GM18870 (cell line): ENCODE results near the gene SLC6A9.

Experiments used
- ATAC-seq: cut with Tn5 transposase; IDR thresholded peaks from one replicate; pipeline ENCODE4 v1.9.1; 2021; ENCODE audit warnings: moderate library complexity; ENCODE audit not compliant: unreplicated experiment

SLC6A9 gene

GRCh38 chr1:44029911-44030604, 1.2 kb downstream of the SLC6A9 start:
- ATAC-seq, result peak; percentile 73

- peak; percentile 26 for ATAC-seq
Measured at GRCh38 chr1:44029260-44029910, 1.9 kb downstream of the SLC6A9 start.

DNA sequence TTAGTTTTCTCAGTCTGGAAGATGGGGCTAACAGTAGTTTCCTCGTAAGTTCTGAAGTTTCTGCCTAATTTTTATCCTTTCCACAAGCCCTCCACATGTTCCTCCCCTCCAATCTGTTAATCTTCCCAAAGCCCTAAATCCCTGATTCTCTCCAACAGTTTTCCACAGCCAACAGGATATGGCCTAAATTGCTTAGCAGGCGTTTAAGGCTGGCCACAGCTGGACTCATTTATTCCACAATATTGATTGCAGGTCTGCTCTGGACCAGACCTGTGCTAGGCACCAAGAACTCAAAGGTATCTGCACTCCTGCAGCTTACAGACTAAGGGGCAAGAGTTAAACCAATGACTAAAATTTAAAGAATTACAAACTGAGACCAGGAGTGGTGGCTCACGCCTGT, 3.9 kb downstream of the SLC6A9 start:
- no peak for ATAC-seq

DNA sequence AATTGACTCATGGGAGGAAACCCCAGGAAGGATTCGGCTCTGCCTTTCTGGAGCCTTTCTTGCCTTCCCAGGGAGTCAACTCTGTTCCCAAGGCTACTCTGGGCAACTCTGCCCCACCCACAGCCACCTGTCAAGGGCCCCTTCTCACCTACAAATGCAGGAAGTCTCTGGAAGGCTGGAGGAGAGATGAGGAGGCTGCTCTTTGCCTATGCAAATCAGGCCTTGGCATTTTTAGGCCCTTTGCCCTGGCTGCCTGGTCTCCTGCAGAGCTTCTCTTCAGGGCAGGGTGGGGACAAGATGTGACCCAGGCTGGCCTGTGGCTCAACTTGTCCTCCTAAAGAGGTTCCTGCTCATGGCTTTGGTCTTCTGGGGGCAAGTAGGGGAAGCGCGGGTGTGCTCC, 5.4 kb downstream of the SLC6A9 start:
- no peak for ATAC-seq

DNA sequence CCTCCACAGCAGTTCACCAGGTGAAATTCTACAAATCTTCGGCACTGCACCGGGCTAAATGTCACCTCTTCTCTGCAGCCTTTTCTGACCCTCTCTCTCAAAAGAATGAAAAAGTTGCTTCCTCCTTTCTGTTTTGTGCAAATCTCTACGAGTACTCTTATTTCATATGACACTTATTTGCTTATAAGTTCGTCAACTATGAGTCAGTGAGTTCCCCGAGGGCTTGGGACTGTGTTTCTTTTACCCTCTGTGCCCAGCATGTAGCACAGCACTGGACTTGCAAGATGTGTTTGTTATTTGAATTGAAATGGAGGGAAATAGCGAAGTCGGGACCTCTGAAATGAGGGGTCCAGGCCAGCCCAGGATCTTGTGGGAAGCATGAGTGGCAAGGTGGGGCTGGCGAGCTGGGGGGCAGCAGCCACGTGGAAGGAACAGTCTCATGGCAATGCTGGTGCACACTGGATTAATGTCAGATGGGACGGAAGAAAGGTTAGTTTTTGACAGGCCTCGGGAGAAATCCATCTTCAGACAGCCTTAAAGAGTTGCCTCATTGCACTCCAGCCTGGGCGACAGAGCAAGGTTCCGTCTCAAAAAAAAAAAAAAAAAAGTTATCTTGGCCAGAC, 6.2 kb downstream of the SLC6A9 start:
- no peak for ATAC-seq

DNA sequence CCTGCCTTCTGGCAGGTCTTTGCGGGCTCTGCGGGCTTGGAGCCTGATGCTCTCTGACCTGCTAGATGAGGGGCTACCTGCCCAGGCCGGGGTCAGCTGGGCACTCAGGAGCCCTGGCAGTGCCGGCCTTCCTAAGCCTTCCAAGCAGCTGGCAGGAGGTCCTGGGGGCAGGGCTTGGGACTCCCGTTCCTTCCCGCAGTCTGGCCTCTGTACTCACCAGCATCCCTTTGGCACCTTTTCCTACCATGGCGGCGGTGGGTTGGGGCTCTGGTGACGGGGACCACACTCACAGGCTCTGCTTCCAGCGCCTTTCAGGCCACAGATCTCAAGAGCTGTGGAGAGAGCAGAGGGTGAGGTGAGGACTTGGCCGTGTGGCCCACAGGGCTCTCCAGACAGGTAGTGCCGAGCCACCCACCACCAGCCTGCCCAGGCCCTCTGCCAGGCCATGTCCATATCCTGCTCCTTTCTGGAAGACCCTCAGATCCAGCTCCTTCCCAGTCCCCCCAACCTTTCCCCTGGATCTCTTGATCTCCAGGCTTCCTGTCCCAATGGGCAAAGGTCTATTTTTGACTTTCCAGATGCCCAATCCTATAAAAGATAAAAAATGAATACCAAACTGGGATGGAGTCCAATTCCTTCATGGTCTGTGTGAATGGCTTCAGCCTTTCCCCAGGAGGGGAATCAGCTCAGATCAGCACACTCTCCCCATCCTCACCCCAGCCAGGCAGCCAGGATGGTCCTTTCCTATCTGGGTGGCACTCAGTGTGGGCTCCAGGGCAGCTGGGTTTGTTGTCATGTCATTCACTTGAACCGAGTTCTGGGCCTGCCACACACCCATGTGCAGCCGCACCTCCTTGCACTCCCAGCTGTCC, 7.0 kb downstream of the SLC6A9 start:
- no peak for ATAC-seq

DNA sequence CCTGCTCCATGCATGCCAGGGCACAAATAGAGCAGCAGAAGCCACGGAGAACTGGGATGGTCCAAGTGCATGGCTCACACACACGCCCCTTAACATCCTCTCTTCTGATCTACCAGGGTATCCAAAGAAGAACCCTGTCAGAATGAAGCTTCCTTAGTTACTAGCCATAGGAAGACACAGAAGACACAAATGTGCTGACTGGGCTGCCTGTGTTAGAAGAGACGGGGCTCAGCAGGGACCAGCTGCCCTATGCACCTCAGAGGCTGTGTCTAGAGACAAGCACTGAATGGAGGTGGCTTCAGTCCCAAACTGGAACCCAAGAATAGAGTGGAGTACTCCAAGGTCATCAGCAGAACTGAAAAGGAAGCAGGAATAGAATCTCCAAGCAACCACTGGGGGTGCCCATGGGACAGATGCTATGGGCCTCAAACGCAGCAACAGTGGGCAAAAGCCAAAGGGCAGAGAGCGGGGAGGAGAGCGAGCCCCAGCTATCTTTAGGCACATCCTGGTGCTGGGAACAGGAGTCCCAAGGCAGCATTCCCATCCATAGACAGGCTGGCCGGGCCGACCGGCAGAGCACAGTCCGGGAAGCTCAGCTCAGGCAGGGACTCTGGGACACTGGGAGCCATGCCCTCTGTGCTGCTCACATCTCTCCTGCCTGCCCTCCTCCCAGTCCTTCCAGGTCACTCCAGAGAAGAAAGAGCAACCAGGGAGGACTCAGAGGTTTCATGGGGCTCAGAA, 9.5 kb downstream of the SLC6A9 start:
- no peak for ATAC-seq

DNA sequence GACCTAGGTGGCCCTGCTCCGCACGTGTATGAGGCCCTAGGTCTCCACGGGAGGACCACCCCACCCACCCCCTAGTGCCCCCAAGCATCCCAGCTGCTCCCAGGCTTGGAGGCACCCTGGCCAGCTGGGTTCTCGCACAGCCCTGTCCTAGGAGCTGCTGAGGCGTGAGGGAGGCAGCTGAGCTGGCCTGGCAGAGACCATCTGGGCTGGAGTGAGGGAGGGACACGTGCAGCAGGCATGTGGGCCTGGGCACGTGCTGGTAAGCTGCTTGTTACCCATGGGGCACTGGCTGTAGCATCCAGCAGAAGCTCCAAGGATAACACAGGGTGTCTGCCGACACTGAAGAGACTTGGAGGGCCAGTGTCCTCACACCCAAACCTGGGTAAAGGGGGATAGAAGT, 10.1 kb downstream of the SLC6A9 start:
- no peak for ATAC-seq

GRCh38 chr1:44020464-44020863, 10.8 kb downstream of the SLC6A9 start:
- ATAC-seq, result no peak

DNA sequence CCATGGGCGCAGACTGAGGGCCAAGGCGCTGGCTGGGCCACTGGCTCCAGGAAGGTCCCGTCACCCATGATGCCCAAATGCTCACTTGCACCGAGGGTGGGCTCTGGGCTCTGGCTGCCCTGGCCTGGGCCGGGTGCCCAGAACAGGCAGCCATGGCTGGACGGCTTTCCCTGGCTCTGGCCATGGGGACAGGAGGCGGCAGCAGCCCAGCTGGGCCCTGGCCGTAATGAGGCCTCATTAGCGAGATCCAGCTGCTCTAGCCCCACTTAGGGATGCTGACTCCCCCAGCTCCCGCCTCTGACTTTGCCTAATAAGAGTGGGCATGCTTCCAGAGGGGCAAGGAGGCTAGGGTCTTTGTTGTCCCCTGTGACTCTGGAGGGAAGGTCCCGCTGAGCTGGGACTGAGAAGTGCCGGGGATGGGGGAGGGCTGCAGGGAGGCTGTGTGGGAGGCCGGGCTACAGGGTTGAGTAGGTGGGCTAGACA, 11.8 kb downstream of the SLC6A9 start:
- ATAC-seq, result no peak

DNA sequence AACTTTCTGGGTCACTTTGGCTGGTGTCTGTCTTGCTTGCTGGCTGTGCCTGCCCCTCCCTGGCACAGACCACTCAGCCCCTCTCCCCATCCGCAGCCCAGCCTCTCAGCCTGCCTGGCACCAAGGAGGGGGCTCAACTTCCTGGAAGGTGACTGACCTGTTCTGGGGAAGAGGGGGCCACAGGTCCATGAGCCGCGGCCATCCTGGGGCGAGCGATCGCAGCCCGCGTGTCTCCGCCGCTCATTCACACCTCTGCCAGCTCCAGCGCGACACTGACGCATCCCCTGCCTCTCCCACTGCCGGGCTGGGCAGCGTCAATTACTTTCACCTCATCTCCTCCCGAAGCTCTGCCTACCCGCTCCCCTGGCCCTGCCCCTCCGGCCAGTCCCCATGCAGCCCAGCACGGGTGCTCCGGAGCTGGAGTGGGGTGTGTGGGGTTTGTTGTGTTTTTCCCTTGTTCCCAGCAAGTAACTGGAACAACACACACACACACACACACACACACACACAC, 14.3 kb downstream of the SLC6A9 start:
- ATAC-seq, result no peak

DNA sequence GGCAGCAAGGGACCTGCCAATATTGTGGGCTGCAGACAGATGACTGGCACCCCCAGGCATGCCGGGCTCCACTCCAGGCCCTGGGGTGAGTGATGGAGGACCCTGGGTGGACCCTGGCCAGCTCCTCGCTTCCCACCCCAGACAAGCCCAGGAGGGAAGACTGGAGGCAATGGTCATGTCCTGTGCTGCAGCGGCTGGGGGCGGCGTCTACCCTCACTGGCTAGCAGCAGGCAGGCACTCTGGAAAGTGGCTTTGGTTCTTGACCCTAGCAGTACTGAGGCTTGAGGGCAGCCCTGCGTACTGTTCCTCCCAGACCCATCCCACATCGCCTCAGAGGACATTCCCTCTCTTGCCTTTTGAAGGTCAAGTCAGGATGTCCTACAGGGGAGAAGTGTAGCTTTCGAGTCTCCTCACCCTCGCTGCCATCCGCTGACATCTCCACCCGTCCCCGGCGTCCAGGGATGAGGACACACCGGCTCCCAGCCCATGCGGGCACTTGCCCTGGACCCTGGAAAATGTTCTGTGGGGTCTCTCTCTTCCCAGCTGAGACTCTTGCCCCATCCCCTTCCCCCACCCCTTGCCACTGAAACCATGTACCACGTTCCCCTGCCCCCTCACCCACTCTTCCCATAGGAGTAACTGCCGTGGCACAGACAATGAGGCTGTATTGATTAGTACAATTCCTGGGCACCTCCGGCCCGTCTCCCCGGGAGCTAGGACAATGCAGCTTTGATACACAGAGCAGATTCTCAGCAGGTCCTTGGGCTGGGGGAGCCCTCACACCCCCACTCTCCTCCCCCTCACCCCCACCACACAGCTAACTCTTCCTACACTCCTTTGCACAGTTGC, 15.0 kb downstream of the SLC6A9 start:
- no peak for ATAC-seq

DNA sequence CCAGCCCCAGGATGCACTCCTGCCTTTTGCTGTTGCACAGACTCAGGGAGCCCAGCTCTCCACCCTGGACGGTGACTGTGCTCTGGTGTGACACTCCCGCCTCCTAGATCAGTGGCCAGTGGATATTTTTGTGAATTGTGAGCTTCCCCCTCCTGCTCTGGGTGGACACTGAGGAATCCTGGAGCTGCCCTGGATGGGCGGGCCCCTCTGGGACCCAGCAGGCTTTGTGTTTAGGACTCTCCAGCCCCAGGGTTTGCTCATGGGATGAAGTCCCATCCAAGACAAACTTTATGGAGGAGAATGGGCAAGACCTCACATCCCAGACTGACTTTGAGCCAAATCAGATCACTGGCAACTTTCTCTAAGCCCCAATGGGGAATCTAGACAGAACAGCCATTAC, 16.1 kb downstream of the SLC6A9 start:
- no peak for ATAC-seq

- ATAC-seq, result no peak
Measured at GRCh38 chr1:44014365-44015104, 16.7 kb downstream of the SLC6A9 start.

GRCh38 chr1:44013949-44014348, 17.3 kb downstream of the SLC6A9 start:
- ATAC-seq, result no peak

DNA sequence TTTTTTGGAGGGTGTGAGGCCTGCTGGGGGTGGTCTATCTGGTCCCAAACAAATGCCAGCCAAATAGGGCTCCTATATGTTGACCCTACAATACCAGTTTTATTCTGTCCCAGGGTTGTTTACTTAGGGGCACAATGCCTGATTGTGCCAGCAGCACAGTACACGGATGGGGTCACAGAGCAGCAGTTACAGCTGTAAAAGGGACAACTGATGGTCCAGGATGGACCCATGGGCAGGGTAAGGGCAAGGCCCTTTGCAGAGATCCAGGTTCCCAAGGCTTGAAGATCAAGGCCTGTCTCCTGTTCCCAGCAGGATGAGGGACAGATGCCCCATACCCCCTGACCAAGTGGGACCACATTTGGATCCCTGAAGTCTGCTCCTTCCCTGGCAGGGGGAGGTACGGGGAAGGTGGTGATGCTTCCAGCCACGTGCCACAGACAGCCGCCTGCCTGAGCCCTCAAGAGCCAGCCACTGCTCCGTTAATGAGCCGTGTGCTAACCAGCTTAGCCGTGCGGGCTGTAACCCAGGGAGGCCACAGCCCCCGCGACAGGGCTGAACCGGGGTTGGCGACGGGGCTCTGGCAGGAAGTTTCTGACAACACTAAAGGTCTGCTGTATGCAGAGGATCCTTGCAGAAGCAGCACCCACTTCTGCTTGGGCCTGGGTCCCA, 18.2 kb downstream of the SLC6A9 start:
- no peak for ATAC-seq

- no peak for ATAC-seq
Measured at GRCh38 chr1:44012404-44012803, 18.9 kb downstream of the SLC6A9 start.

- no peak for ATAC-seq
Measured at GRCh38 chr1:44010935-44011471, 20.3 kb downstream of the SLC6A9 start.
